Naive thymus-derived CD4-positive, alpha-beta T cell (primary cell): ENCODE results near the gene NKAIN2. TPM values are rescaled to one million over a fixed set of nuclear protein-coding genes. Genes with fewer than 3 reads are reported as not detected.

Experiments used
- ATAC-seq: fragments of 150-1000 bp; cut with Tn5 transposase; 2 replicates; pipeline ENCODE4 v1.10.0; 2021; ENCODE audit warnings: mild to moderate bottlenecking, moderate library complexity
- CTCF ChIA-PET: fragments of 350-600 bp; sonication (Branson Sonifier 250); formaldehyde crosslinking; loops from one replicate; lab custom pipeline; 2021; ENCODE audit warnings: antibody characterized with exemption; lab: Charles Lee
- POLR2A ChIA-PET: fragments of 350-600 bp; sonication (Branson Sonifier 250); formaldehyde crosslinking; loops from one replicate; lab custom pipeline; 2021; ENCODE audit warnings: antibody characterized with exemption, inconsistent platforms; lab: Charles Lee
- DNase-seq, 9 donors: peaks; one replicate each; pipeline versions ENCODE4 v3.0.0 to v3.0.0-alpha.2; 2020 to 2022; ENCODE audit warnings: mixed read lengths in 1 of 9
- H3K27ac ChIP-seq: one replicate; pipeline ENCODE4 v1.7.0; 2013; ENCODE audit warnings: mild to moderate bottlenecking, low read depth, low read length, moderate library complexity
- H3K27me3 ChIP-seq, 2 donors: one replicate each; pipeline ENCODE4 v1.7.0; 2013; ENCODE audit warnings: low read length in 2 of 2, mild to moderate bottlenecking in 2 of 2, moderate library complexity in 2 of 2; ENCODE audit not compliant: control insufficient read depth in 2 of 2, insufficient read depth in 2 of 2
- H3K36me3 ChIP-seq, 3 experiments: 1 replicate in 2 of 3; 2 replicates in 1 of 3; pipeline ENCODE4 v1.7.0; 2013; ENCODE audit warnings: low read length in 3 of 3, mild to moderate bottlenecking in 3 of 3, moderate library complexity in 1 of 3; ENCODE audit not compliant: insufficient read depth in 3 of 3, control insufficient read depth in 2 of 3
- H3K4me1 ChIP-seq, 2 donors: one replicate each; pipeline ENCODE4 v1.7.0; 2013; ENCODE audit warnings: low read length in 2 of 2, mild to moderate bottlenecking in 2 of 2, moderate library complexity in 1 of 2; ENCODE audit not compliant: control insufficient read depth in 2 of 2, insufficient read depth in 2 of 2
- H3K4me3 ChIP-seq: 2 replicates; pipeline ENCODE4 v1.7.0; 2013; ENCODE audit warnings: mild to moderate bottlenecking, low read length
- H3K9me3 ChIP-seq, 3 experiments: 1 replicate in 2 of 3; 2 replicates in 1 of 3; pipeline ENCODE4 v1.7.0; 2013; ENCODE audit warnings: low read length in 3 of 3; ENCODE audit not compliant: control insufficient read depth in 2 of 3
- H3K27ac Mint-ChIP-seq, 9 donors: one replicate each; pipeline ENCODE4 v1.8.0; 2020 to 2022; ENCODE audit warnings: mixed read lengths in 9 of 9, mild to moderate bottlenecking in 8 of 9, moderate library complexity in 5 of 9, inconsistent platforms in 2 of 9
- H3K27me3 Mint-ChIP-seq, 5 donors: one replicate each; pipeline ENCODE4 v1.8.0; 2021 to 2022; ENCODE audit warnings: mixed read lengths in 5 of 5, mild to moderate bottlenecking in 1 of 5
- H3K36me3 Mint-ChIP-seq, 5 donors: one replicate each; pipeline ENCODE4 v1.8.0; 2020 to 2022; ENCODE audit warnings: mixed read lengths in 5 of 5, mild to moderate bottlenecking in 3 of 5, inconsistent platforms in 1 of 5
- H3K4me1 Mint-ChIP-seq, 7 donors: one replicate each; pipeline ENCODE4 v1.8.0; 2020 to 2022; ENCODE audit warnings: mixed read lengths in 7 of 7, mild to moderate bottlenecking in 3 of 7, inconsistent platforms in 1 of 7
- H3K4me3 Mint-ChIP-seq, 10 donors: one replicate each; pipeline ENCODE4 v1.8.0; 2020 to 2022; ENCODE audit warnings: mild to moderate bottlenecking in 10 of 10, mixed read lengths in 10 of 10, moderate library complexity in 6 of 10, inconsistent platforms in 2 of 10
- H3K9me3 Mint-ChIP-seq, 11 donors: one replicate each; pipeline ENCODE4 v1.8.0; 2020 to 2022; ENCODE audit warnings: mixed read lengths in 11 of 11, mild to moderate bottlenecking in 4 of 11, inconsistent platforms in 1 of 11, moderate library complexity in 1 of 11
- intact Hi-C, 2 donors: fragments of 100-400 bp; cut with micrococcal nuclease; formaldehyde crosslinking; loops; one replicate each; pipeline ENCODE4 v1.15.1; 2023
- polyA plus RNA-seq, 2 donors: library from polyadenylated mRNA; unstranded; fragments of 300-500 nt; fragmentation: Illumina TruSeq; gene quantifications; one replicate each; pipeline ENCODE4 v1.2.3, GENCODE V29; 2021
- total RNA-seq, 6 experiments: library from RNA in 5 of 6; stranded (reverse) in 5 of 6; gene quantifications; 1 replicate in 5 of 6; 2 replicates in 1 of 6; pipeline ENCODE4 v1.2.3 and lab custom pipeline; 2021 to 2026

Gene NKAIN2
- total and polyA plus RNA-seq, 7 experiments from 2014 or later, result 0.21 to 2.9 TPM; not detected in 5

- H3K27ac ChIP-seq, result no peak overlapping the region
- H3K36me3 ChIP-seq, result no peaks in the 10 kb centered on the region
- Mint-ChIP-seq H3K9me3 (peaks cover 0 to 6% (median 0%) of the 10 kb centered on the region in 11 donors), H3K27me3 (no peaks in the 10 kb centered on the region), H3K27ac (no peak overlapping the region), H3K36me3 (no peaks in the 10 kb centered on the region), H3K4me3 (no peak overlapping the region), H3K4me1 (no peaks in the 10 kb centered on the region)
- DNase-seq, result no peak
- H3K4me3 ChIP-seq, result no peak overlapping the region
- no peaks in the 10 kb centered on the region for H3K4me1 ChIP-seq
- intact Hi-C loops, result no loop called here
- POLR2A ChIA-PET, result no interaction called here
- no peak for ATAC-seq
- H3K27me3 ChIP-seq, result no peaks in the 10 kb centered on the region
- CTCF ChIA-PET, result no interaction called here
- no peaks in the 10 kb centered on the region for H3K9me3 ChIP-seq
Measured at GRCh38 chr6:124143435-124143834, 339.8 kb downstream of the NKAIN2 start.

GRCh38 chr6:124147621-124148020, 344.0 kb downstream of the NKAIN2 start:
- intact Hi-C loops, result no loop called here
- H3K36me3 ChIP-seq, result no peaks in the 10 kb centered on the region
- Mint-ChIP-seq H3K27me3 (no peaks in the 10 kb centered on the region), H3K27ac (no peak overlapping the region), H3K4me3 (no peak overlapping the region), H3K36me3 (no peaks in the 10 kb centered on the region), H3K4me1 (no peaks in the 10 kb centered on the region), H3K9me3 (peaks cover 0 to 5% (median 0%) of the 10 kb centered on the region in 11 donors)
- no peaks in the 10 kb centered on the region for H3K4me1 ChIP-seq
- H3K27me3 ChIP-seq, result no peaks in the 10 kb centered on the region
- CTCF ChIA-PET, result no interaction called here
- POLR2A ChIA-PET, result interaction anchor here (0.7 kb wide), 1 partner anchor 54 kb away, joined by 6 read pairs; no protein-coding TSS in a partner anchor
- H3K27ac ChIP-seq, result no peak overlapping the region
- DNase-seq (no peak), ATAC-seq (no peak)
- H3K4me3 ChIP-seq, result no peak overlapping the region
- no peaks in the 10 kb centered on the region for H3K9me3 ChIP-seq

GRCh38 chr6:124148236-124148957, 344.7 kb downstream of the NKAIN2 start:
- DNase-seq (no peak), ATAC-seq (no peak)
- Mint-ChIP-seq H3K27ac (no peak overlapping the region), H3K4me1 (no peaks in the 10 kb centered on the region), H3K36me3 (no peaks in the 10 kb centered on the region), H3K27me3 (no peaks in the 10 kb centered on the region), H3K4me3 (no peak overlapping the region), H3K9me3 (peaks cover 0 to 5% (median 0%) of the 10 kb centered on the region in 11 donors)
- ChIA-PET CTCF (no interaction called here), POLR2A (no interaction called here)
- Histone ChIP-seq H3K27ac (no peak overlapping the region), H3K27me3 (no peaks in the 10 kb centered on the region), H3K4me1 (no peaks in the 10 kb centered on the region), H3K36me3 (no peaks in the 10 kb centered on the region), H3K4me3 (no peak overlapping the region), H3K9me3 (no peaks in the 10 kb centered on the region)
- intact Hi-C loops, result no loop called here

- Histone ChIP-seq H3K27me3 (no peaks in the 10 kb centered on the region), H3K36me3 (no peaks in the 10 kb centered on the region), H3K4me3 (no peak overlapping the region), H3K27ac (no peak overlapping the region), H3K4me1 (no peaks in the 10 kb centered on the region), H3K9me3 (no peaks in the 10 kb centered on the region)
- ChIA-PET POLR2A (no interaction called here), CTCF (no interaction called here)
- intact Hi-C loops, result no loop called here
- DNase-seq (no peak), ATAC-seq (no peak)
- H3K27ac Mint-ChIP-seq, result no peak overlapping the region
- peaks cover 0 to 5% (median 0%) of the 10 kb centered on the region in 11 donors for H3K9me3 Mint-ChIP-seq
- no peaks in the 10 kb centered on the region for H3K27me3 Mint-ChIP-seq
- no peak overlapping the region for H3K4me3 Mint-ChIP-seq
- H3K36me3 Mint-ChIP-seq, result no peaks in the 10 kb centered on the region
- H3K4me1 Mint-ChIP-seq, result no peaks in the 10 kb centered on the region
Measured at GRCh38 chr6:124149646-124150045, 346.0 kb downstream of the NKAIN2 start.

- Histone ChIP-seq H3K9me3 (no peaks in the 10 kb centered on the region), H3K4me1 (no peaks in the 10 kb centered on the region), H3K27ac (no peak overlapping the region), H3K27me3 (no peaks in the 10 kb centered on the region), H3K36me3 (no peaks in the 10 kb centered on the region), H3K4me3 (no peak overlapping the region)
- no peak overlapping the region for H3K27ac Mint-ChIP-seq
- H3K36me3 Mint-ChIP-seq, result no peaks in the 10 kb centered on the region
- intact Hi-C loops, result no loop called here
- H3K4me3 Mint-ChIP-seq, result no peak overlapping the region
- no peaks in the 10 kb centered on the region for H3K27me3 Mint-ChIP-seq
- H3K4me1 Mint-ChIP-seq, result no peaks in the 10 kb centered on the region
- peaks cover 0 to 9% (median 0%) of the 10 kb centered on the region in 11 donors for H3K9me3 Mint-ChIP-seq
- ChIA-PET CTCF (no interaction called here), POLR2A (no interaction called here)
- ATAC-seq, result no peak
- no peak for DNase-seq
Measured at GRCh38 chr6:124158024-124158423, 354.4 kb downstream of the NKAIN2 start.

- ChIA-PET CTCF (no interaction called here), POLR2A (no interaction called here)
- Histone ChIP-seq H3K4me1 (no peaks in the 10 kb centered on the region), H3K27me3 (no peaks in the 10 kb centered on the region), H3K36me3 (no peaks in the 10 kb centered on the region), H3K9me3 (no peaks in the 10 kb centered on the region), H3K27ac (no peak overlapping the region), H3K4me3 (no peak overlapping the region)
- Mint-ChIP-seq H3K27me3 (no peaks in the 10 kb centered on the region), H3K27ac (no peak overlapping the region), H3K4me3 (no peak overlapping the region), H3K36me3 (no peaks in the 10 kb centered on the region), H3K4me1 (no peaks in the 10 kb centered on the region), H3K9me3 (peaks cover 0 to 11% (median 1%) of the 10 kb centered on the region in 11 donors)
- intact Hi-C loops, result no loop called here
- no peak for DNase-seq
- no peak for ATAC-seq
Measured at GRCh38 chr6:124163676-124164075, 360.0 kb downstream of the NKAIN2 start.

- Histone ChIP-seq H3K27ac (no peak overlapping the region), H3K27me3 (no peaks in the 10 kb centered on the region), H3K4me1 (no peaks in the 10 kb centered on the region), H3K9me3 (no peaks in the 10 kb centered on the region), H3K4me3 (no peak overlapping the region), H3K36me3 (no peaks in the 10 kb centered on the region)
- no peaks in the 10 kb centered on the region for H3K4me1 Mint-ChIP-seq
- no peak for ATAC-seq
- H3K9me3 Mint-ChIP-seq, result peaks cover 0 to 11% (median 1%) of the 10 kb centered on the region in 11 donors
- H3K27ac Mint-ChIP-seq, result no peak overlapping the region
- H3K27me3 Mint-ChIP-seq, result no peaks in the 10 kb centered on the region
- ChIA-PET CTCF (no interaction called here), POLR2A (no interaction called here)
- no peaks in the 10 kb centered on the region for H3K36me3 Mint-ChIP-seq
- no peak overlapping the region for H3K4me3 Mint-ChIP-seq
- no peak for DNase-seq
- intact Hi-C loops, result no loop called here
Measured at GRCh38 chr6:124164343-124164742, 360.7 kb downstream of the NKAIN2 start.
